ENCODE measurements around the gene RCAN2. TPM values are rescaled to one million over a fixed set of nuclear protein-coding genes. Genes with fewer than 3 reads are reported as not detected.

The RCAN2 gene
- total and polyA plus RNA-seq, 2 donors (not counting 1 experiment from before 2014, with no cell fraction given), result not detected

DNA sequence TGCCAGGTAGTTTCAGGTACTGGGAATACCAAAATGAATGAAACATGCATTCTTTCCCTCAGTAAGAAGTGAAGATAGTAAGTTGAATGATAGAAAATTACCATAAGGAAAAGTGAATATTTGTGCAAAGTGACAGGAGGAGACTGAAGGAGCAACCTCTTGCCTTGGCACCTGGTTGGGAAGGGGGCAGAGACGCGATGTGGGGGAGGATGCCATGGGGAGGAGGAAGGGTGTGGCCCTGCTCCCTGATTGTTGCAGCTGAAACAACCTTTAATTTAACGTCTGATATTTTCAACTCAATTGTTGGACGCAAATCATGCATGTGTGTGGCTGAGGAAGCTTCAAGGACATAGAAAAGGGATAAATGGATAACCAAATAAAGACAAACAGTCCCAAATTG is 248.3 kb downstream of the RCAN2 start:
- Histone ChIP-seq H3K4me2 (replicated peaks; ENCODE audit: low read depth, low read length, poor library complexity, severe bottlenecking) (no peak overlapping the region), H4K20me1 (ENCODE audit: control insufficient read depth, insufficient read depth, low read length, poor library complexity, severe bottlenecking) (no peaks in the 10 kb centered on the region), H2AFZ (ENCODE audit: insufficient read depth, low read depth, low read length, poor library complexity, severe bottlenecking) (no peak overlapping the region), H3K4me1 (ENCODE audit: control insufficient read depth in 2 of 2, insufficient read depth in 2 of 2, low read length in 2 of 2) (peaks cover 8 to 9% of the 10 kb centered on the region in 2 donors), H3K4me3 (ENCODE audit: control extremely low read depth in 1 of 5, extremely low read depth in 1 of 5, insufficient read depth in 1 of 5, low read depth in 2 of 5, low read length in 4 of 5) (no peak overlapping the region), H3K36me3 (replicated peaks in 1 of 2; ENCODE audit: control extremely low read depth in 1 of 2, control insufficient read depth in 1 of 2, extremely low read depth in 1 of 2, insufficient read depth in 2 of 2, low read length in 1 of 2) (no peaks in the 10 kb centered on the region), H3K79me2 (ENCODE audit: control insufficient read depth, insufficient read depth, low read length) (no peaks in the 10 kb centered on the region), H3K9ac (ENCODE audit: low read length) (no peak overlapping the region), H3K27ac (ENCODE audit: low read length in 2 of 2) (no peak overlapping the region), H3K27me3 (replicated peaks in 1 of 4; ENCODE audit: control extremely low read depth in 1 of 4, control insufficient read depth in 3 of 4, insufficient read depth in 4 of 4, low read length in 3 of 4) (no peaks in the 10 kb centered on the region), H3K9me3 (ENCODE audit: control extremely low read depth in 1 of 3, control insufficient read depth in 2 of 3, insufficient read depth in 1 of 3, low read length in 2 of 3) (no peaks in the 10 kb centered on the region)
- H3K4me1 Mint-ChIP-seq, result peaks cover 10% of the 10 kb centered on the region
- ATAC-seq (ENCODE audit: low read depth) (no peak), DNase-seq (no peak)
- ChIA-PET CTCF (no interaction called here), POLR2A (no interaction called here)
- no peak for TF ChIP-seq EZH2 (IDR thresholded peaks at IDR 0.05; ENCODE audit: borderline replicate concordance, insufficient read depth, low read depth, low read length, poor library complexity, severe bottlenecking)
- TF ChIP-seq, protein P1, sequence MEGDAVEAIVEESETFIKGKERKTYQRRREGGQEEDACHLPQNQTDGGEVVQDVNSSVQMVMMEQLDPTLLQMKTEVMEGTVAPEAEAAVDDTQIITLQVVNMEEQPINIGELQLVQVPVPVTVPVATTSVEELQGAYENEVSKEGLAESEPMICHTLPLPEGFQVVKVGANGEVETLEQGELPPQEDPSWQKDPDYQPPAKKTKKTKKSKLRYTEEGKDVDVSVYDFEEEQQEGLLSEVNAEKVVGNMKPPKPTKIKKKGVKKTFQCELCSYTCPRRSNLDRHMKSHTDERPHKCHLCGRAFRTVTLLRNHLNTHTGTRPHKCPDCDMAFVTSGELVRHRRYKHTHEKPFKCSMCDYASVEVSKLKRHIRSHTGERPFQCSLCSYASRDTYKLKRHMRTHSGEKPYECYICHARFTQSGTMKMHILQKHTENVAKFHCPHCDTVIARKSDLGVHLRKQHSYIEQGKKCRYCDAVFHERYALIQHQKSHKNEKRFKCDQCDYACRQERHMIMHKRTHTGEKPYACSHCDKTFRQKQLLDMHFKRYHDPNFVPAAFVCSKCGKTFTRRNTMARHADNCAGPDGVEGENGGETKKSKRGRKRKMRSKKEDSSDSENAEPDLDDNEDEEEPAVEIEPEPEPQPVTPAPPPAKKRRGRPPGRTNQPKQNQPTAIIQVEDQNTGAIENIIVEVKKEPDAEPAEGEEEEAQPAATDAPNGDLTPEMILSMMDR (IDR thresholded peaks at IDR 0.05), result no peak
- H3K27ac Mint-ChIP-seq, result no peak overlapping the region
- WGBS (ENCODE audit: insufficient coverage), result 100% methylated on average over 2 of the region's 4 CpGs
- no peaks in the 10 kb centered on the region for H3K9me3 Mint-ChIP-seq (ENCODE audit: insufficient read depth)
- no peak overlapping the region for H3K4me3 Mint-ChIP-seq
- H3K27me3 Mint-ChIP-seq, result peaks cover 7% of the 10 kb centered on the region
- intact Hi-C loops (cut with micrococcal nuclease), result no loop called here

DNA sequence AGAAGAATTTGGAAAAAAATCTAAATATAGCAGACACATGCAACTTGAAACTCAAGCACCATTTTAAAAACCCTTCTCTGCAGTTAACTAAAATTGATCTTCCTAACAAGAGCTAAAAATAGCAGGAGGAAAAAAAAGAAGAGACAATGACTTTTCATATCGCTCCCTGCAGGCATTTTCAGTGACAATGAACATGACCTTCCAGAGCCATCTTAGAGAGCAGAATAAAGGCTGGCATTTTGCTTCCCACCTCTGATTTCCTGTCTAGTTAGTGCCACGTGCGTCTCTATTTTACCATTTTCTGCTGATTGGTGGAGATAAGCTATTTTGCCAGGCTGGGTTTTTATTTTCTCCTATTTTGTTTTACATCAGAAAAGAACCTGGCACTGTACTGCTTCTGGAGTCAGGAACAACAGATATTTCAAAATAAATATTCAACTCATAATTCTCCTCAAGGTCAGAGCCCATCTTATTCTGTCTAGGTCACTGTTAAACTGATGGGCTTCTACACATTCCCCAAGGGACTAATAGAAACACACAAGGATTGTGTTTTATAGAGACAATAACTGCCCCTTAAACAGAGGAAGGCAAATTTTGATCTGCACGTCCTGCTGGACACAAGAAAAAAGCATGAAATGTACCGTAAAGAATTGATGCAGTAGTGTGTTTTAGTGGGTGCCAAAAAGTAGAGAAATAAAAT is 250.2 kb downstream of the RCAN2 start:
- peaks cover 11% of the 10 kb centered on the region for H3K27me3 Mint-ChIP-seq
- Histone ChIP-seq H2AFZ (ENCODE audit: insufficient read depth, low read depth, low read length, poor library complexity, severe bottlenecking) (no peak overlapping the region), H3K79me2 (ENCODE audit: control insufficient read depth, insufficient read depth, low read length) (no peaks in the 10 kb centered on the region), H3K27ac (ENCODE audit: low read length in 2 of 2) (no peak overlapping the region), H3K9ac (ENCODE audit: low read length) (no peak overlapping the region), H3K4me1 (ENCODE audit: control insufficient read depth in 2 of 2, insufficient read depth in 2 of 2, low read length in 2 of 2) (peaks cover 8 to 9% of the 10 kb centered on the region in 2 donors), H3K27me3 (replicated peaks in 1 of 4; ENCODE audit: control extremely low read depth in 1 of 4, control insufficient read depth in 3 of 4, insufficient read depth in 4 of 4, low read length in 3 of 4) (peaks cover 0 to 3% (median 0%) of the 10 kb centered on the region in 4 experiments), H4K20me1 (ENCODE audit: control insufficient read depth, insufficient read depth, low read length, poor library complexity, severe bottlenecking) (no peaks in the 10 kb centered on the region), H3K36me3 (replicated peaks in 1 of 2; ENCODE audit: control extremely low read depth in 1 of 2, control insufficient read depth in 1 of 2, extremely low read depth in 1 of 2, insufficient read depth in 2 of 2, low read length in 1 of 2) (no peaks in the 10 kb centered on the region), H3K4me3 (ENCODE audit: control extremely low read depth in 1 of 5, extremely low read depth in 1 of 5, insufficient read depth in 1 of 5, low read depth in 2 of 5, low read length in 4 of 5) (no peak overlapping the region), H3K4me2 (replicated peaks; ENCODE audit: low read depth, low read length, poor library complexity, severe bottlenecking) (no peak overlapping the region), H3K9me3 (ENCODE audit: control extremely low read depth in 1 of 3, control insufficient read depth in 2 of 3, insufficient read depth in 1 of 3, low read length in 2 of 3) (no peaks in the 10 kb centered on the region)
- intact Hi-C loops (cut with micrococcal nuclease), result no loop called here
- POLR2A ChIA-PET, result no interaction called here
- ATAC-seq (ENCODE audit: low read depth), result no peak
- WGBS (ENCODE audit: insufficient coverage), result no CpG with 5 or more reads among the region's 5 CpGs
- TF ChIP-seq, protein P1 (IDR thresholded peaks at IDR 0.05), result no peak
- TF ChIP-seq EZH2 (IDR thresholded peaks at IDR 0.05; ENCODE audit: borderline replicate concordance, insufficient read depth, low read depth, low read length, poor library complexity, severe bottlenecking), result no peak
- peaks cover 10% of the 10 kb centered on the region for H3K4me1 Mint-ChIP-seq
- H3K9me3 Mint-ChIP-seq (ENCODE audit: insufficient read depth), result no peaks in the 10 kb centered on the region
- no peak for DNase-seq
- H3K4me3 Mint-ChIP-seq, result no peak overlapping the region
- H3K27ac Mint-ChIP-seq, result no peak overlapping the region
- CTCF ChIA-PET, result interaction anchor here (1.7 kb wide), 1 partner anchor 19 kb away, joined by 4 read pairs; no protein-coding TSS in a partner anchor

All from B cell (primary cell).